Activated T-cell treated with anti-CD3 and anti-CD28 coated beads, Interleukin-2, amount 50 U/mL, for 4 hours (primary cell): ENCODE data around the gene TSPAN18. TPM values are rescaled to one million over a fixed set of nuclear protein-coding genes. Genes with fewer than 3 reads are reported as not detected.

Source experiments
- ATAC-seq, 2 donors: fragments of 200-7000 bp; cut with Tn5 transposase; one replicate each; pipeline ENCODE4 v1.10.0; 2021
- DNase-seq: peaks from one replicate; pipeline ENCODE4 v3.0.0-alpha.2; 2020
- H3K27me3 Mint-ChIP-seq: one replicate; pipeline ENCODE4 v1.8.0; 2021; ENCODE audit warnings: low read depth, mixed read lengths
- H3K36me3 Mint-ChIP-seq: one replicate; pipeline ENCODE4 v1.8.0; 2022; ENCODE audit warnings: mixed read lengths; ENCODE audit not compliant: insufficient read depth
- H3K4me1 Mint-ChIP-seq: one replicate; pipeline ENCODE4 v1.8.0; 2021; ENCODE audit warnings: low read depth, mixed read lengths
- H3K4me3 Mint-ChIP-seq: one replicate; pipeline ENCODE4 v1.8.0; 2021; ENCODE audit warnings: mild to moderate bottlenecking, moderate library complexity, mixed read lengths
- H3K9me3 Mint-ChIP-seq: one replicate; pipeline ENCODE4 v1.8.0; 2021; ENCODE audit warnings: mixed read lengths
- total RNA-seq, 3 donors: library from RNA; stranded (reverse); gene quantifications; one replicate each; pipeline ENCODE4 v1.2.1, GENCODE V29; 2021

The TSPAN18 gene
- total RNA-seq, 3 donors from 2014 or later, result 0.84 to 2.0 (median 1.5) TPM

DNA sequence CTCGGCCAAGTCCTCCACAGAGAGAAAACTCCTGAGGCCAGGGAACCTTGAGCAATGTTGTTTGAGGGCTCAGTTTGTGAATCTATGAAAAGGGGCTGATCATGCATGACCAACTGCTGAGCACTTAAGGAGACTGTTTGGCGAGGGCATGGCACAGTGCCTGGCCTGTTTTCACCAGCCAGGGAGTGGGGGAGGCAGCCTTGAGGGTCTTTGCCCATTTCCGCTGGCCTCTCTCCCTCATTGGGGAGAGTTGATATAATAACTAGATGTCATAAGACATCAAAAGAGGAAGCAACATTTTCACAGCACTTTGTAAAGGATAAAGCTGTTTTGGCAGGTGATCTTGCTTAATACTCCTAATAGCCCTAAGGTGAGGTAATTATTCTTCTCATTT lies 113.3 kb downstream of the TSPAN18 start:
- H3K4me1 Mint-ChIP-seq, result peaks cover 2% of the 10 kb centered on the region
- no peak overlapping the region for H3K4me3 Mint-ChIP-seq
- no peaks in the 10 kb centered on the region for H3K27me3 Mint-ChIP-seq
- H3K9me3 Mint-ChIP-seq, result peaks cover 14% of the 10 kb centered on the region
- DNase-seq (no peak), ATAC-seq (no peak)
- H3K36me3 Mint-ChIP-seq, result peaks cover 26% of the 10 kb centered on the region

DNA sequence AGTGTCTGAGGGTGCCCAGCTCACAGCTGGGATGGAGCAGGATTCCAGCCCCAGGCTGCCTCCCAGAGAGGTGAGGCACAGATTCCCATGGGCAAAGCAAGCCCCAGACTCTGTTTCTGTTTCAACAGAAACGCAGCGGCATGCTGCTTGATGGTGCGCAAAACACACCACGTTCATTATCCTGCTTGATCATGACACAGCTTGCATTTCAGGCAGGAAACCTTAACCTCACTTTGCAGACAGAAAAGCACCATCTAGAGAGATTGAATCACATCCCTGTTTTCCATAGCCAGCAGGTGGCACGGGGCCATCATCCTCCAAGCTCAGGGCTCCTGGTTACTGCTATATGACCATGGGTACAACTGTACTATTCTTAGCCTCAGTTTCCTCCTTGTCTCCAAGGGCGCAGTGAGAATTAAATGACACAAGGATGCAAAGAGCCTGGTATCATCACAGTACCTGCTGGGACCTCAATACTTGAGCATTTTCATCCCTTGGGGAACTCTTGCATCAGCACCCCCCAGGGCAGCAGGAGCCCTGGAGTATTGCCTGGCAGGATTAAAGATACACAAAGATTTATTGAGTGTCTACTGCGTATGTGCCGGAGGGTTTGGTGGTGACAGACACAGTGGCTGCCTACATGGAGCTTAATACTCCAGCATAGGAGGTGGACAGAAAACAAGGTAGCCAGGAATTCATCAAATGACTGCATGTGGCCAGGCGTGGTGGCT lies 113.9 kb downstream of the TSPAN18 start:
- peaks cover under 1% of the 10 kb centered on the region for H3K4me1 Mint-ChIP-seq
- DNase-seq, result no peak
- H3K9me3 Mint-ChIP-seq, result peaks cover 16% of the 10 kb centered on the region
- ATAC-seq, result no peak
- H3K4me3 Mint-ChIP-seq, result no peak overlapping the region
- H3K27me3 Mint-ChIP-seq, result no peaks in the 10 kb centered on the region
- H3K36me3 Mint-ChIP-seq, result peaks cover 31% of the 10 kb centered on the region

DNA sequence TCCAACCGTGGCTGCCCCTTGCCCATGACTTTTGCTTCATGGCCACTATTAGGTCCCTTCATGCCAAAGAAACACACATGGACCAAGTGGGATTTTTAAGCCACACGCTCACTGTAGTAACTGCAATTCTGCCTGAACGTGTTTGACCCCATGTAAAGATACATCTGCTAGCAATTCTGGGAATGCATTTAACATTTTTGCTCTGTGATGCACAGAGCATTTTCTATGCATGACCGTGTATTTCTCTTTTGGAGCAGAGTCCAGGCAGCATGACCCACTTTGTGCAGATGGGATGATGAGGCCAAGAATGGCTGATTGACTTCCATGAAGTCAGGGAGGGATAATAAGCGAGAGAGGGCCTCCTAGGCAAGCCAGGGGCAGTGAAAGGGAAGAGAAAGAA lies 115.5 kb downstream of the TSPAN18 start:
- no peaks in the 10 kb centered on the region for H3K4me1 Mint-ChIP-seq
- H3K27me3 Mint-ChIP-seq, result no peaks in the 10 kb centered on the region
- H3K4me3 Mint-ChIP-seq, result no peak overlapping the region
- ATAC-seq, result no peak
- H3K9me3 Mint-ChIP-seq, result peaks cover 24% of the 10 kb centered on the region
- DNase-seq, result no peak
- H3K36me3 Mint-ChIP-seq, result peaks cover 43% of the 10 kb centered on the region

DNA sequence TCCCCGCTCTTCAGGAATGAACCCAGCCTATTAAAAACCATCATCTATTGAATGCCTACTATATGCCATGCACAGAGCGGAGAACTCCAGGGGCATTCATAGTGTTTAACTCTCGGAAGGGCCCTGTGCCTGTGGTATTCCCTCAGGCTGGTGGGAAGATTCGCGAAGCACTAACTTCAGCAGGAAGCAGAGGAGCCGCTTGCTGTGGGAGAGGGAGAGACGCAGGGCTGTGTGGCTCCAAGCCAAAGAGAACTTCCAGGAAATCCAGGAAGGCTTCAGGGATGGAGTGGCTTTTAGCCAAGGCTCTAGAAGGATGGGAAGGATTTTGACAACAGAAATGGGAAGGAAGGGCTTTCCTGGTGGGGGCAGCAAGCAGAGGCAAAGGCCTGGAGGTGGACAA lies 120.1 kb downstream of the TSPAN18 start:
- peaks cover 20% of the 10 kb centered on the region for H3K9me3 Mint-ChIP-seq
- H3K36me3 Mint-ChIP-seq, result peaks cover 35% of the 10 kb centered on the region
- no peak overlapping the region for H3K4me3 Mint-ChIP-seq
- ATAC-seq, result no peak
- H3K27me3 Mint-ChIP-seq, result no peaks in the 10 kb centered on the region
- no peak for DNase-seq
- no peaks in the 10 kb centered on the region for H3K4me1 Mint-ChIP-seq

DNA sequence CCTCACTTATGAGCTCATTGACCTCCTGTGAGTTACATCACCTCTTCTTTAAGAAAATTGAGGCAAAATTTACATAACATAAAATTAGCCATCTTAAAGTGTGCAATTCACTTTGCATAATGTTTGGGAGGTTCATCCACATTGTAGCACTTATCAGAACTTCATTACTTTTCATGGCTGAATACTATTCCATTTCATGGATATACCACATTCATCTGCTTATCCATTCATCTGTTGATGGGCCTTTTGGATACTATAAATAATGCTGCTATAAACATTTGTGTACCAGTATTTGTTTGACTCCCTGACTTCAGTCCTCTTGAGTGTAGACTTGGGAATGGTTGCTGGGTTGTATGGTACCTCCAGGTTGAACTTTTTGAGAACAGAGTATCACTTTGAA lies 120.6 kb downstream of the TSPAN18 start:
- Mint-ChIP-seq H3K4me1 (no peaks in the 10 kb centered on the region), H3K36me3 (peaks cover 35% of the 10 kb centered on the region), H3K27me3 (no peaks in the 10 kb centered on the region)

DNA sequence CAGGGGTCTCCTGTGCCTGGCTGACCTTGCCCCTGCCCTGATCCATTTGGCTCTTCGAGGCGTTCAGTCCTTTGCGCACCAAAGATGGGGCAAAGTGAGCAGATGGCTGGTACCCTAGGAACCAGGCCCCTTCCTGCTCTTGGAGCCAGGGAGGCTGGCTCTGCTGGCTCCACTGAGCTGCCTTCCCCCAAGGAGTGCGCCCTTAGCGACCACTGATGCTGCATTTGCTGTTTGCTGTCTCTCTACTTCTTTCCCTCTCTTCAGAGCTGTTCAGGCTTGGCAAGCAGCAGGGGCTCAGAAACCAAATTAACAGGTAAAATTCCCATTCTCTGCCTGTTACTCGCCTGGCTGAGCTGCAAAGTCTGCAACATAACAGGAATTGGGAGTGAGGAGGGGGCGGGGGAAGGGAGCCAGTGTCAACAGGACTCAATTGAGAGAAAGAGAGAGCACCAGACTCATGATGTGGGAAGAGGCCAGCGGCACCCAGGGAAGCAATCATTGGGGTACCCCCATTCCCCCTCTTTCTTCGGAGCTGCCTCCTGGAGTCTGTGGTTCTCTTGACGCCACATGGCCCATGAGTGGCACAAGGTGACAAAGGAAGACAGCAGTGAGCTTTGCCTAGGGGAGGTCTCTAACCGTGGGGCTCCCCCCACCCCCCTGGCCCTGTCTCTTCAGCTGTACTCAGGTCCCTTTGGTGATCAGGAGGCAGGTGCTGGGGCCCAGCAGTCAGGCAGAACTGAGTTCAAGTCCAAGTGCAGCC lies 121.6 kb downstream of the TSPAN18 start:
- ATAC-seq (no peak), DNase-seq (no peak)
- peaks cover 31% of the 10 kb centered on the region for H3K36me3 Mint-ChIP-seq
- peaks cover 15% of the 10 kb centered on the region for H3K9me3 Mint-ChIP-seq
- no peaks in the 10 kb centered on the region for H3K4me1 Mint-ChIP-seq
- H3K4me3 Mint-ChIP-seq, result no peak overlapping the region
- H3K27me3 Mint-ChIP-seq, result no peaks in the 10 kb centered on the region

More for the DNA sequence above, 120.6 kb downstream of the TSPAN18 start:
- Mint-ChIP-seq H3K4me3 (no peak overlapping the region), H3K9me3 (peaks cover 20% of the 10 kb centered on the region)
- DNase-seq (no peak), ATAC-seq (no peak)

DNA sequence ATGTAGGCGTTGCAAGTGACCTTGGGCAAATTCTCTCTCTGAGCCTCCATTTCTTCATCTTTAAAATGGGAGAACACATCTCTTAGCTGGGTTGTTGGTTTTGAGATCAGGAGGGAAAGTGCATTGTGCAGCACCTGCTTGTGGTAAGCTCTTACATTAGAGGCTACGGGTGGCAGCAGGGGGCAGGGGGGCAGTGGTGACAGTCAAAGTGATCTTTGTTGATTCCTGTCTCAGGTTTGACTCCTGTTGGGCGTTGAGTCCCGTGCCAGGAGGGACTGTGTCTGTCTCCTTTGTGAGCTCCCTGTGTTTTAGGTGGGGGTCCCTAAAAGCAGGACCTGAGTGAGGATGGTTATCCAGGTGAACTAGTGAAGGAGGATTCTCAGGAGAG lies 122.2 kb downstream of the TSPAN18 start:
- H3K27me3 Mint-ChIP-seq, result no peaks in the 10 kb centered on the region
- DNase-seq, result no peak
- H3K4me3 Mint-ChIP-seq, result no peak overlapping the region
- H3K36me3 Mint-ChIP-seq, result peaks cover 29% of the 10 kb centered on the region
- no peaks in the 10 kb centered on the region for H3K4me1 Mint-ChIP-seq
- no peak for ATAC-seq
- H3K9me3 Mint-ChIP-seq, result peaks cover 15% of the 10 kb centered on the region

DNA sequence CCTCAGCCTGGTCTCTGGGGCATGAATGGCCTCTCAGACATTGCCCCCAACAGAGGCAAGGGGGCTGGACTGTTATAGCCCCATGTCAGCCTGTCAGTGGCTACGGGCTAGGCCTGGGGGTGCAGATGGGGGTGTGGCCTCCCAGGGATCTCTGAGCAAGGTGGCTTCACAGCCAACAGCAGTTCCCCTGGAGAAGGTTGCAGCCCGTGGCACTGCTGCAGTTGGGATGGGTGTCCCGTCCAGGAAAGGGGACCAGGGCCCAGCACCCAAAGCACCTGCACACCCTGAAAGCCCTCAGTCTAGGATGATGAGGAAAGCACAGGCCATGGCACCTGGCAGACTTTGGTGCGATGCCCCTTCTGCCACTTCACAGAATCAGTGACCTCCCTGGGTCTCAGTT lies 122.7 kb downstream of the TSPAN18 start:
- H3K4me3 Mint-ChIP-seq, result no peak overlapping the region
- no peaks in the 10 kb centered on the region for H3K4me1 Mint-ChIP-seq
- H3K9me3 Mint-ChIP-seq, result peaks cover 12% of the 10 kb centered on the region
- DNase-seq (no peak), ATAC-seq (no peak)
- H3K36me3 Mint-ChIP-seq, result peaks cover 26% of the 10 kb centered on the region
- H3K27me3 Mint-ChIP-seq, result no peaks in the 10 kb centered on the region

DNA sequence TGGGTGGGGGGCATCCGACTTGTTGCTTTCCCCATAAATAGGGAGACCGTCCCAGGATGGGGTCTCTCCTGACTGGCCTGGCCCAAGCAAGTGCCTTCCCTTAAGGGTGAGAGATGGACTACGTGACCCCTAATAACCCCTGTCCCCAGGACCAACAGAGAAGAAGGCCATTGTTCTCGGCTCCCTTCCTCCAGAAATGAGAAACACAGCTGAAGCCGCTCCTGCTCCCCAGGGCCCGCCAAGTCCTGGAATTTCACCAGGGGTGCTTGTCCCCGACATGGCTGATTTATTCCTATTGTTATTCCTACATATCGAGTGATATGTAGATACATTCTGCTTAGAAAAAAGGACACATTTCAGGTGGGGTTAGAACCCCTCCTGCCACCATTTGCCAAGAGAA lies 123.2 kb downstream of the TSPAN18 start:
- H3K27me3 Mint-ChIP-seq, result no peaks in the 10 kb centered on the region
- no peak for DNase-seq
- peaks cover 10% of the 10 kb centered on the region for H3K9me3 Mint-ChIP-seq
- H3K4me1 Mint-ChIP-seq, result peaks cover 2% of the 10 kb centered on the region
- no peak overlapping the region for H3K4me3 Mint-ChIP-seq
- peaks cover 21% of the 10 kb centered on the region for H3K36me3 Mint-ChIP-seq
- no peak for ATAC-seq

DNA sequence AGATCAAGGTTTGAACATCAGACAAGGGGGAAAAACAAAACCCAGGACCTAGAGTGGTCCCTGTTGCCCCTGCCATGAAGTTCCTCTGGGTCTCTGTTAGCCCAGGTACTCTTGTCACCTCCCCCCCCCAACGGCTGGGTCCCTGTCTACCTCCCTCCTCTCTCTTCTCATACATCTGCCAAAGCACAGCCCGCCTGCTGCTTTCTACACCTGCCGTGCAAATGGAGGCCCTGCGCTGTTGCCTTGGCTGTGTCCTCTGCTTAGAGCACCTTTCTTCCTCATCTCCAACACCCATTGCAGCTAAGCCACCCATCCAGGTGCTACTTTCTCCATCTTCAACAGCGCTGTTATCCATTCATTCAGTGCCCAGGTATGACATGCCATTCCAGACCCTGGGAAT lies 124.7 kb downstream of the TSPAN18 start:
- H3K36me3 Mint-ChIP-seq, result peaks cover 13% of the 10 kb centered on the region
- no peak overlapping the region for H3K4me3 Mint-ChIP-seq
- DNase-seq (no peak), ATAC-seq (no peak)
- peaks cover 11% of the 10 kb centered on the region for H3K4me1 Mint-ChIP-seq
- peaks cover 7% of the 10 kb centered on the region for H3K9me3 Mint-ChIP-seq
- H3K27me3 Mint-ChIP-seq, result no peaks in the 10 kb centered on the region

DNA sequence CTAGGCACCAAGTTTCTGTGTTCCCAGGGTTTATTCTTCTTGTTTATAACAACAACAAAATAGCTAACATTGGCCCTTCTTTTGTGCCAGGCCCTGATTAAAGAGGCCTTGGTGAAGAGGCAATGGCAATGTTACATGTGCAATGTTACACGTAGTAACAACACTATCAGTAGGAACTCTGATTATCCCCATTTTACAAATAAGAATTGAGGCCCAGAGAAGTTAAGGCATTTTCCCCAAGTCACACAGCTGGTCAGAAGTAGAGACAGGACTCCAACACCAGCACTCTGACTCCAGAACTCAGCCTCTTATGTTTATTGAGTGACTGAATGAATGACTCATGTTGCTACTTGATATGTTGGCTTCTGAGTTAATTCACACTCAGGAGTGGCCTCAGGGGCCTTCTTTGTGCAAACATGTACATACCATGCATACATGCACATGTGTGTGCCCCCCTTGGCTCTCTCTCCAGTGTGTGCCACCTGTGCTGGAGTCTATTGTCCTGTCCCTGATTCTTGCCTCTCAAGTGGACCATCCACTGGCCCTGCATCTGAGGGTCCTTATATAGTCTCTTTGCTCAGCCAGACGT lies 125.5 kb downstream of the TSPAN18 start:
- no peak for ATAC-seq
- H3K9me3 Mint-ChIP-seq, result no peaks in the 10 kb centered on the region
- H3K4me1 Mint-ChIP-seq, result peaks cover 11% of the 10 kb centered on the region
- DNase-seq, result no peak
- H3K27me3 Mint-ChIP-seq, result peaks cover 2% of the 10 kb centered on the region
- peaks cover 8% of the 10 kb centered on the region for H3K36me3 Mint-ChIP-seq
- no peak overlapping the region for H3K4me3 Mint-ChIP-seq

DNA sequence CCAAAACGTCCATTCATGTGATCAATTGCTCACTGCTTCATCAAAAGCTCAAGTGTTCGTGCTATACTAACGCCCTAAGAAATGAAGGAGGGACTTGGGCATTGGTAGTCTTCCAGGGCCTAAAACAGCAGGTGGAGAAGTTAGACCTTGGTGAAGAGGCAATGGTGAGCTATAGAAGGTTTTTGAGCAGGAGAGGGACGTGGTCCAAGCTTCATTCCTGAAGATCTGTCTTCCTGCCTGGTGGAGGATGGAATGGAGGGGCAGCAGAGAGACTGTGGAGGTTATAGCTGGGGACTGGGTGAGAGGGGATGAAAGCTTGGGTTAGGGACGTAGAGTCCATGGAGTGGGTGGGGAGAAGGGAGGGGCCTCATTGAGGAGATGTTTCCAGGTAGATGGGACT lies 126.2 kb downstream of the TSPAN18 start:
- H3K4me1 Mint-ChIP-seq, result peaks cover 11% of the 10 kb centered on the region
- ATAC-seq, result no peak
- H3K4me3 Mint-ChIP-seq, result no peak overlapping the region
- no peak for DNase-seq
- H3K36me3 Mint-ChIP-seq, result peaks cover 8% of the 10 kb centered on the region
- H3K9me3 Mint-ChIP-seq, result no peaks in the 10 kb centered on the region
- peaks cover 2% of the 10 kb centered on the region for H3K27me3 Mint-ChIP-seq

DNA sequence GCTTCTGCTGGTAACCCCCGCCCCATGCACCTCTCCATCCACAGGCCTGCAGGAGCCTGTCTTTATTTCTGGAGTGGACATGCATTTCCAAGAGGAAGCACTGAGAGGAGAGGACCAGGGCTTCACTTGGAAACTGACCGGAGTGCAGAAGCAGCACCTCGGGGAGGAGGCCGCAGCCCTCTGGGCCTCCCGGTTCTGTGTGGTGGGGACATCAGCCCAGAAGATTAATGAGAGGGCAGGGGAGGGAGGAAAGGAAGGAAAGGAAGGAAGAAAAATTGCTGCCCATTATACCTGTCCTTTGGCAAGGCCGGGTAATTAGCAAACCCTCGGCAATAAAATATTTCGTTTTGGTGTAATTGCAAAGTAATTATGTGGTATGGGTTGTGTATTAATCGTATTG lies 126.9 kb downstream of the TSPAN18 start:
- DNase-seq (no peak), ATAC-seq (no peak)
- Mint-ChIP-seq H3K36me3 (peaks cover 8% of the 10 kb centered on the region), H3K27me3 (peaks cover 2% of the 10 kb centered on the region), H3K4me1 (peaks cover 14% of the 10 kb centered on the region), H3K4me3 (no peak overlapping the region), H3K9me3 (no peaks in the 10 kb centered on the region)

DNA sequence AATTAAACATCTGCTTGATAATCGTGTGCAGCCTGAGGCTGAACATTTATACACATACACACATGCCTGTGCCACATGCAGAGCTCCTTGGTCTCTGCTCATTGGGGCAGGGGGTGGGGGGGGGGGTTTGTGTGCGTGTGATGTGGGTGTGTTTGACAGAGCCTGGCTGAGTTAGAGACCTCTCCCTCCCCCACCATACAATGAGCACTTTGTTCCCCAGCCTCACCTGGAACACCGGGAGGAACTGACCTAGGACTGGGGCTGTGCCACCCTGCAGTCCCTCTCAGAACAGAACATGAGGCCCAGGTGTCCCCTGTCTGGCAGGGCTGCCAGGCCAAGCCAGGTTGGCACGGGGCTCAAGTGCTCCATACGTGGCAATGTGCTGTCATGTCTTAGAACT lies 127.3 kb downstream of the TSPAN18 start:
- no peaks in the 10 kb centered on the region for H3K9me3 Mint-ChIP-seq
- DNase-seq (no peak), ATAC-seq (no peak)
- H3K4me3 Mint-ChIP-seq, result no peak overlapping the region
- H3K4me1 Mint-ChIP-seq, result peaks cover 14% of the 10 kb centered on the region
- peaks cover 2% of the 10 kb centered on the region for H3K27me3 Mint-ChIP-seq
- peaks cover 8% of the 10 kb centered on the region for H3K36me3 Mint-ChIP-seq
